VCaP (cell line): ENCODE results near the gene CEACAM6.

Source experiments
- H3K27ac ChIP-seq: fragments of 450-650 bp; 2 replicates; pipeline ENCODE4 v1.5.1; 2017
- TF ChIP-seq, protein P1 (sequence below): fragments of 450-650 bp; conservative IDR thresholded peaks from 2 replicates; pipeline ENCODE4 v1.5.1; 2017; ENCODE audit warnings: mild to moderate bottlenecking, moderate library complexity

CEACAM6 gene

GRCh38 chr19:41735071-41735600 is 20.2 kb upstream of the CEACAM6 start:
- H3K27ac ChIP-seq, result no peak overlapping the region
- TF ChIP-seq, protein P1, sequence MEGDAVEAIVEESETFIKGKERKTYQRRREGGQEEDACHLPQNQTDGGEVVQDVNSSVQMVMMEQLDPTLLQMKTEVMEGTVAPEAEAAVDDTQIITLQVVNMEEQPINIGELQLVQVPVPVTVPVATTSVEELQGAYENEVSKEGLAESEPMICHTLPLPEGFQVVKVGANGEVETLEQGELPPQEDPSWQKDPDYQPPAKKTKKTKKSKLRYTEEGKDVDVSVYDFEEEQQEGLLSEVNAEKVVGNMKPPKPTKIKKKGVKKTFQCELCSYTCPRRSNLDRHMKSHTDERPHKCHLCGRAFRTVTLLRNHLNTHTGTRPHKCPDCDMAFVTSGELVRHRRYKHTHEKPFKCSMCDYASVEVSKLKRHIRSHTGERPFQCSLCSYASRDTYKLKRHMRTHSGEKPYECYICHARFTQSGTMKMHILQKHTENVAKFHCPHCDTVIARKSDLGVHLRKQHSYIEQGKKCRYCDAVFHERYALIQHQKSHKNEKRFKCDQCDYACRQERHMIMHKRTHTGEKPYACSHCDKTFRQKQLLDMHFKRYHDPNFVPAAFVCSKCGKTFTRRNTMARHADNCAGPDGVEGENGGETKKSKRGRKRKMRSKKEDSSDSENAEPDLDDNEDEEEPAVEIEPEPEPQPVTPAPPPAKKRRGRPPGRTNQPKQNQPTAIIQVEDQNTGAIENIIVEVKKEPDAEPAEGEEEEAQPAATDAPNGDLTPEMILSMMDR, result no peak

DNA sequence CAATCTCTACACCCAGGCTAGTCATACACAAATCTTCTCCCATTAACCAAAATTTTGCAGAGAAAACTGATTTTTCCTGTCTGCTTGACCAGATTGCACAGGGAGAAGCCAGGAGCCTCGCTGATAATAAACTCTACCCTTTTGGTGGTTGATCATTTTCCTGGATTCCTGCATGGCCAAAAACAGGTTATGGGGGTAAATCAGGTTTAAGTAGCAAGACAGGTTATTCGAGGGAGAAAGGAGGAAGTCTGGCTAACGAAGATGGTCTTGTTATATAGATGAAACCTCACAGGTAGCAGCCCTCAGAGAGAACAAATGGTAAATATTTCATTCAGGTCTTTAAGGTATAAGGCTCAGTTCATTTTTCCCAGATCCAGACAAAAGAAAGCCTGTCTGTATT is 16.0 kb upstream of the CEACAM6 start:
- TF ChIP-seq, protein P1, result no peak
- no peak overlapping the region for H3K27ac ChIP-seq

DNA sequence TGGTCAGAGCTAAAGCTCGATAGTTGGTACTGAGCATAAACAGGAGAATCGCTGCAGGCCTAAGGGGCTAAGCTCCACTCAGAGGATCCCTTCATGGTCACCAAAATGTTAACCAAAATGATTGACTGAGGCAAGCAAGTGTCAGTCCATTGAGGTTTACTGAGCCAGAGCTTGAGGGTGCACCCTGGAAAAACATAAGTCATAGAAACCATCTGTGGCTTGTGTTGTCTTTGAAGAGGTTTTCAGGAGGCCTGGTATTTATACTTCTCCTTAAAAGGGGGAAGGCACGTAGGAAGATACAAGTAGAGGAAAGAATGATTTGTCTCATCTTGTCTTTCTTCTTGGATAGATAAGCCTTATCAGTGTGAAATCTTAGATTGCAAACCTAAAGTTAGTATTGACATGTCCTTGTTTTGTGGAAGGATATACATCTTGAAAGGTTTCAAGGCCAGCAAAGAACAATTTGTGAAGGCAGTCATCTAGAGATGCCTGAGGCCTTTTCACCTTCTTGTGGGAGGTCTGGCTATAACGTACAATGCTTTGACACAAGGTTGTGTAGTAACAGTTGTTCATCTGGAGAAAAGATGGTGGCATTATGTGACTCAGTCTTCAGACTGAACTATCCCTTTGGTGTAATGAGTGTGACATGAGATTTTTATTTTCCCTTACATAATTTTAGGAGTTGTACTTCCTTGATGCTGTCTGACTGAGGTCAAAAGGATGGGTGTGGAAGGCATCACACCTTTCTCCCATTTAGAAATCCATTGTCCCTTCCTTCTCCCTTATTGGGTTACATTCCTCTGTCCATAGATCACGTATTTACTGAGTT is 14.7 kb upstream of the CEACAM6 start:
- no peak overlapping the region for H3K27ac ChIP-seq
- TF ChIP-seq, protein P1, result no peak

- H3K27ac ChIP-seq, result no peak overlapping the region
- TF ChIP-seq, protein P1, result no peak
Observed at GRCh38 chr19:41741244-41741554, 14.1 kb upstream of the CEACAM6 start.

GRCh38 chr19:41744850-41745249 is 10.5 kb upstream of the CEACAM6 start:
- H3K27ac ChIP-seq, result no peak overlapping the region
- TF ChIP-seq, protein P1, result no peak

DNA sequence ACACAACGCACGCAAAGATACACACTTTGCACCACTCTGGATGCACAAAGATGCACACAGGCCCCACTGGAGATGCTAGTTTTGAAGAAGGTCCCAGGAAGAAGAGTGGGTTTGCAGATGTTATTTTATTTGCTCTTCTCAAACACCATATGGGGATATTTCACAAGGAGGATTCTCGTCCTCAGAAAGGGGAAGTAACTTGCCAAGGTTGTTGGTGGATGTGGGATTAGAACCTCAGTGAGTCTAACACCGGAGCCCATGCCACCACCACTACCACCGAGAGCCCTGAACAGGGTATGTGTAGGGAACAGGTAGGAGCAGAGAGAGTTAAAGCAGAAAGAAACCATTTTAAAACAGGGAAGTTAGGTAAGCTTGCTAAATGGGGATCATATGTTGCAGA is 9.6 kb upstream of the CEACAM6 start:
- H3K27ac ChIP-seq, result no peak overlapping the region
- TF ChIP-seq, protein P1, result no peak

- no peak overlapping the region for H3K27ac ChIP-seq
- TF ChIP-seq, protein P1, result peak; percentile 91
Observed at GRCh38 chr19:41746593-41747227, 8.6 kb upstream of the CEACAM6 start.
